ENCODE measurements around the gene ATAD3B. TPM values are rescaled to one million over a fixed set of nuclear protein-coding genes. Genes with fewer than 3 reads are reported as not detected.

ATAD3B gene
- total RNA-seq, 1 experiment from 2014 or later, result 104 TPM

- peak overlapping the region; percentile 3 to 33; a peak in 3 of 4 replicates for H3K4me3 ChIP-seq (ENCODE audit: low read depth in 2 of 2, low read length in 2 of 2)
- peaks cover 66% of the 10 kb centered on the region for H3K4me1 ChIP-seq (ENCODE audit: control insufficient read depth, insufficient read depth, low read length)
- no peaks in the 10 kb centered on the region for H3K9me3 ChIP-seq (ENCODE audit: control insufficient read depth, insufficient read depth, low read depth, low read length)
- intact Hi-C loops (cut with micrococcal nuclease; ENCODE audit: unreplicated experiment) (no loop called here), in situ Hi-C loops (cut with HindIII; ENCODE audit: low pct_unique_long_range_greater_than_20kb, low sequenced_read_pairs) (no loop called here)
- no peak for DNase-seq (ENCODE audit: low read depth, low spot score)
- H3K27ac ChIP-seq (ENCODE audit: low read length), result peak overlapping the region; percentile 99
- peak; percentile 58 for ATAC-seq
- ChIA-PET CTCF (interaction anchor here (0.6 to 1.8 kb wide), 3 partner anchors 8 to 33 kb away, joined by 4 to 11 read pairs (median 4); partner anchors contain the start of gene CCNL2), POLR2A (interaction anchor here (0.9 to 1.5 kb wide), 4 partner anchors 9 to 73 kb away, joined by 3 to 4 read pairs (median 3); no protein-coding TSS in a partner anchor)
- BruUV-seq (replicated peaks), result no TSS peak
- no peaks in the 10 kb centered on the region for H3K36me3 ChIP-seq (ENCODE audit: control insufficient read depth, insufficient read depth, low read length)
- TF ChIP-seq POLR2AphosphoS5 (IDR thresholded peaks at IDR 0.05; ENCODE audit: low read depth, low read length), result peak; percentile 75
- TF ChIP-seq SIN3A (IDR thresholded peaks at IDR 0.05; ENCODE audit: borderline replicate concordance, insufficient read depth, low read depth, low read length), result peak; percentile 63; the same call in 1 of the 2 replicates
- no peak for TF ChIP-seq CTCF (IDR thresholded peaks at IDR 0.05)
- TF ChIP-seq, protein P1, sequence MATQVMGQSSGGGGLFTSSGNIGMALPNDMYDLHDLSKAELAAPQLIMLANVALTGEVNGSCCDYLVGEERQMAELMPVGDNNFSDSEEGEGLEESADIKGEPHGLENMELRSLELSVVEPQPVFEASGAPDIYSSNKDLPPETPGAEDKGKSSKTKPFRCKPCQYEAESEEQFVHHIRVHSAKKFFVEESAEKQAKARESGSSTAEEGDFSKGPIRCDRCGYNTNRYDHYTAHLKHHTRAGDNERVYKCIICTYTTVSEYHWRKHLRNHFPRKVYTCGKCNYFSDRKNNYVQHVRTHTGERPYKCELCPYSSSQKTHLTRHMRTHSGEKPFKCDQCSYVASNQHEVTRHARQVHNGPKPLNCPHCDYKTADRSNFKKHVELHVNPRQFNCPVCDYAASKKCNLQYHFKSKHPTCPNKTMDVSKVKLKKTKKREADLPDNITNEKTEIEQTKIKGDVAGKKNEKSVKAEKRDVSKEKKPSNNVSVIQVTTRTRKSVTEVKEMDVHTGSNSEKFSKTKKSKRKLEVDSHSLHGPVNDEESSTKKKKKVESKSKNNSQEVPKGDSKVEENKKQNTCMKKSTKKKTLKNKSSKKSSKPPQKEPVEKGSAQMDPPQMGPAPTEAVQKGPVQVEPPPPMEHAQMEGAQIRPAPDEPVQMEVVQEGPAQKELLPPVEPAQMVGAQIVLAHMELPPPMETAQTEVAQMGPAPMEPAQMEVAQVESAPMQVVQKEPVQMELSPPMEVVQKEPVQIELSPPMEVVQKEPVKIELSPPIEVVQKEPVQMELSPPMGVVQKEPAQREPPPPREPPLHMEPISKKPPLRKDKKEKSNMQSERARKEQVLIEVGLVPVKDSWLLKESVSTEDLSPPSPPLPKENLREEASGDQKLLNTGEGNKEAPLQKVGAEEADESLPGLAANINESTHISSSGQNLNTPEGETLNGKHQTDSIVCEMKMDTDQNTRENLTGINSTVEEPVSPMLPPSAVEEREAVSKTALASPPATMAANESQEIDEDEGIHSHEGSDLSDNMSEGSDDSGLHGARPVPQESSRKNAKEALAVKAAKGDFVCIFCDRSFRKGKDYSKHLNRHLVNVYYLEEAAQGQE (IDR thresholded peaks at IDR 0.05; ENCODE audit: insufficient read depth in 1 of 2, low read depth in 2 of 2, low read length in 1 of 2), result no peak; a peak in 1 of 4 replicates
- TF ChIP-seq TCF7L2 (IDR thresholded peaks at IDR 0.05; ENCODE audit: low read depth, low read length), result 0 out of 2 replicates have a peak, but pooled peaks have one; percentile 15
- no peaks in the 10 kb centered on the region for H3K27me3 ChIP-seq (ENCODE audit: control insufficient read depth, insufficient read depth, low read length)
Measured at GRCh38 chr1:1431845-1432273, 39.7 kb upstream of the ATAD3B start.

DNA sequence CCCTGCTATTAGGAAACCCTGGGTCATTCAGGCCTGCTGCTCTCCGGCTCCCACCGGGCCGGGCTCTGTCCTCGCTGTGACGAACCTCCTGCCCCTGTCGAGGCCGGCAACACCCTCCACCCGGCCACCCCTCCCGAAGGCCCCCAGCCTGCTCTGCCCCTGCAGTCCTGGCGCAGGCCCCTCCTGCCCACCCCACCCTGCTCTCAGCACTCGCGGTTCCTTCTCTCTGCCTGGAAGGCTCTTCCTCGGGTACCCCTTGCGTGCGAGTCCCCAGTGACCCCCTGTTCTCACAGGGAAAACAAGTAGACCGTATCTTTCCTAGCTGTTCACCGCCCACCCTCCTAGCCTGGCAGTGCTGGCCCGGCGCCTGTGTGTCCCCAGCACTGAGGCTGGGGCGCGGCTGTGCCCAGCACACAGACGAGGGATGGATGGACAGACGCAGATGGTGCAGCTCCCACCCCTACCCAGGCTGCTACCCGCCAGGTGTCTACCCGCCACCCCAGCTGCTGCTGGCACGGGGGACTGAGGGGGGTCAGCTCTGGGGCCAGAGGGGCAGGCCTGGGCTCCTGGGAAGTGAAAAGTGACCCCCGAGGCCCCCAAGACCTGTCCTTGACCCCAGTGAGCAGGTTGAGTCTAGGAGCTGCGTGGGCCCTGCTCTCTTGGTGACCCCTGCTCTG is 39.2 kb upstream of the ATAD3B start:
- no peak for DNase-seq (ENCODE audit: low read depth, low spot score)

More for the DNA sequence above, 39.2 kb upstream of the ATAD3B start:
- Histone ChIP-seq H3K4me3 (ENCODE audit: low read depth in 2 of 2, low read length in 2 of 2) (peak overlapping the region in 1 of 2 experiments; percentile 76; a peak in 2 of 4 replicates), H3K36me3 (ENCODE audit: control insufficient read depth, insufficient read depth, low read length) (no peaks in the 10 kb centered on the region), H3K27ac (ENCODE audit: low read length) (peak overlapping the region; percentile 99), H3K4me1 (ENCODE audit: control insufficient read depth, insufficient read depth, low read length) (peaks cover 66% of the 10 kb centered on the region), H3K9me3 (ENCODE audit: control insufficient read depth, insufficient read depth, low read depth, low read length) (no peaks in the 10 kb centered on the region), H3K27me3 (ENCODE audit: control insufficient read depth, insufficient read depth, low read length) (no peaks in the 10 kb centered on the region)
- intact Hi-C loops (cut with micrococcal nuclease; ENCODE audit: unreplicated experiment), result no loop called here
- ATAC-seq, result no peak; the same call in 1 of the 2 replicates
- in situ Hi-C loops (cut with HindIII; ENCODE audit: low pct_unique_long_range_greater_than_20kb, low sequenced_read_pairs), result no loop called here
- TSS peak; percentile 44 for BruUV-seq (replicated peaks)
- CTCF ChIA-PET, result interaction anchor here (0.8 to 0.9 kb wide), 2 partner anchors 9 to 33 kb away, joined by 3 to 4 read pairs; partner anchors contain the start of gene CCNL2
- TF ChIP-seq TCF7L2 (IDR thresholded peaks at IDR 0.05; ENCODE audit: low read depth, low read length), result no peak
- TF ChIP-seq SIN3A (IDR thresholded peaks at IDR 0.05; ENCODE audit: borderline replicate concordance, insufficient read depth, low read depth, low read length), result no peak
- TF ChIP-seq, protein P1 (IDR thresholded peaks at IDR 0.05; ENCODE audit: insufficient read depth in 1 of 2, low read depth in 2 of 2, low read length in 1 of 2), result no peak
- no peak for TF ChIP-seq CTCF (IDR thresholded peaks at IDR 0.05)
- no peak for TF ChIP-seq POLR2AphosphoS5 (IDR thresholded peaks at IDR 0.05; ENCODE audit: low read depth, low read length)
- POLR2A ChIA-PET, result interaction anchor here (0.9 to 1.5 kb wide), 2 partner anchors 9 to 25 kb away, joined by 3 to 4 read pairs; no protein-coding TSS in a partner anchor

Measured in Panc1 (cell line).